GM21576 (cell line): ENCODE measurements around the gene TMEM239.
"Not testable (repeated sequence)": the region's sequence is repeated elsewhere in the genome, so short reads cannot be mapped to it uniquely, and the experiment has no call there.

Experiments
- ATAC-seq: cut with Tn5 transposase; IDR thresholded peaks from one replicate; pipeline ENCODE4 v1.9.1; 2021; ENCODE audit warnings: mild to moderate bottlenecking, moderate library complexity; ENCODE audit not compliant: unreplicated experiment

The TMEM239 gene

DNA sequence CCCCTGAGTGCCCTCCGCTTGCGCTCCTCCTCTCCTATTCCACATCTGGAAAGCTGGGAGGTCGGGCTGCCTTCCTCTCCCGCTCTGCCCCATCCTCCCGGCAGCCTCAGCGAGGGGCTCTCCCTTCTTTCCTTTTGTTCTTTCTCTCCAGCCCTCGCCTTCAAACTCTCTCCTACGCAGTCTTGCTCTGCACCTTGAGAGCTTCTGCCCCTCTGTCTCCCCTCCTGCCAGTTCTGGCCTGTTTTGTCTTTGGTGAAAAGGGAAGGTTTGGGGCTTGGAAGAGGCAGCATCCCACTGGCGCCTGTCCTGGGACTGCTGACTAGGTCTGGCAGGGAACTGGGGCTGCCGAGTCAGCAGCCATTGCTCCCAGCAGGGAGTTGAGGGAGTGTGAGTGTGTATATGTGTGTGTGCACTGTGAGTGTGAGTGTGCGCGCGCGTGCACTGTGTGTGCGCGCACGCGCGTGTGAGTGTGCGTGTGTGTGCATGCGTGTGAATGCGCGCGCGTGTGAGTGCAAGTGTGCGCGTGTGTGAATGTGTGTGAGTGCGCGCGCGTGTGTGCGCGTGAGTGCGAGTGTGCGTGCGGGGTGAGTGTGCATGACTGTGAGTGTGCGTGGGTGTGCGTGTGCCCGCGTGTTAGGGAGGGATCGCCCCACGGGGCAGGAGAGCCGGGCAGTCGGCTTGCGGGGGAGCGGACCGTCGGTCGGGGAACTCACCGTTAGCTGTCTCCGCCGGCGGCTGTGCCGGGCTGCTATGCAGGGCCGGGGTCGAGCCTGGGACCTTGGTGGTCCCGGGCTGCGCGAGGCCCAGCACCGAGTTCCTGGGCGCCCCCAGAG, 16.3 kb upstream of the TMEM239 start:
- no peak for ATAC-seq

GRCh38 chr20:2800521-2801285, 15.5 kb upstream of the TMEM239 start, which contains the start of gene CPXM1:
TSS of gene CPXM1 (minus strand) at chr20:2800627. CDS start at chr20:2800572, 55 bp downstream.
- ATAC-seq, result no peak

- ATAC-seq, result no peak
These were observed 14.9 kb upstream of the TMEM239 start for GRCh38 chr20:2801286-2801728.

DNA sequence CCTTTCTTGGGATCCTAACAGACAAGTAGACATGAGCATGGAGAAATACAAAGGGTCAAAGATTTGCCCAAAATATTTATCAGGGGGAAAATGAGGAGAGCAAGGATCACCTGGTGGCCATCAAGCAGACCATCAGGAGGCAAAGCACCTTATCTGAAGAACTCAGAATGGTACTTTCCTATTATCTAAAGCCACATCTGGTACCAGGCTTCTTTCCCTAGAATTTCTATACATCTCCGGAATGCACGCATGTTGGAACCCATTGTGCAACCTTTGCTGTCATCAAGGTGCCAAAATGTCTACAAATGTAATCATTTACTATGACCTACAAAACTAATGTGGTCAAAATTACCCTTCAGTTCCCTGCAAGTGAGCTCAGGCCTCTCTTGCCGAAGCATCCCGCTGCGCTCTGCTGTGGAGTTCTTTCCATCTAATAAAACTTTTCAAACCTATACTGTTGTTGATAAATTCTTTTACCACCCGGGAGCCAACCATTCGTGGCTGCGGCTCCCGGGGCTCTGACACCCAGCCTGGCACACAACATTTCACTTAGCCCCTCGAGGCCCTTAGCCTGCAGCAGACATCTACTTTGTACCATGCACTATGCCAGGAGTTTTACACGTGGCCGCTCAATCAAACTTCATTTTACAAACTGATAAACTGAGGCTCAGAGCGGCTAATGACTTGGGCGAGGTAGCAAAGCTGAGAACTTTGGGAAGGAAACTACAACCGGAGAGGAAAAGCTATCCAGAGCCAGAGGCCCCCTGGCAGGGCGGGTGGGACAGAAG, 11.9 kb upstream of the TMEM239 start:
- ATAC-seq, result no peak

- no peak for ATAC-seq
These were observed 11.1 kb upstream of the TMEM239 start for GRCh38 chr20:2804852-2805688.

DNA sequence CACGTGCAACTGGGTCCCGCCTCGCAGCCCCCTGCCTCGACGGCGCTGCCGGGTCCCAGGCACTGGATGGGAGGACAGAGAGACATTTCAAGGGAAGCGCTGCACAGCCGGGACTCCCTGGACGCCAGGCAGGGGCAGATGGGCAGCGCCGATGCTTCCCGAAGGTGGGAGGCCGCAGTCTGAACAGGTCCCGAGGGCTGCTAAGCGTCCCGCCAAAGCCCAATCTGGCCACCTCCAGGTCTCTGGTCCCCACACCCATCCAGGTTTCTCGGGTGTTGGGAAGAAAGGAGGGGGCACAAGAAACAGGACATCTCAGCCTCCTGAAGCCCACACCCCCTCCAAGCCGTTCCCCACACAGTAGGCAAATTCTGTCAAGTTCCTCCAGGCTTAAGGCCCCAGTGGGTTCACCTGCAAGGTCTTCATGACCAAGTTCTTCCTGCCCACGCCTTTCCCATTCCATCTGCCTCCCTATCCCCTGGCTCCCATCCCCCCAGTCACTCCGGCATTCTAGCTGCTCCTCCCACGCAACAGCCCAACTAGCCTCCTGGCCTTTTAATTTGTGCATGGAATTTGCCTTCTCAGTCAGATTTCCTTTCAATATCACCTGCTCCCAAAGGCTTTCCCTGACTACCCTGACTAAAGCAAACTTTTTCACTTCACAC, 10.3 kb upstream of the TMEM239 start:
- ATAC-seq, result no peak

- ATAC-seq, result no peak
These were observed 9.8 kb upstream of the TMEM239 start for GRCh38 chr20:2806351-2806701.

GRCh38 chr20:2807019-2807418, 9.1 kb upstream of the TMEM239 start:
- no peak for ATAC-seq

DNA sequence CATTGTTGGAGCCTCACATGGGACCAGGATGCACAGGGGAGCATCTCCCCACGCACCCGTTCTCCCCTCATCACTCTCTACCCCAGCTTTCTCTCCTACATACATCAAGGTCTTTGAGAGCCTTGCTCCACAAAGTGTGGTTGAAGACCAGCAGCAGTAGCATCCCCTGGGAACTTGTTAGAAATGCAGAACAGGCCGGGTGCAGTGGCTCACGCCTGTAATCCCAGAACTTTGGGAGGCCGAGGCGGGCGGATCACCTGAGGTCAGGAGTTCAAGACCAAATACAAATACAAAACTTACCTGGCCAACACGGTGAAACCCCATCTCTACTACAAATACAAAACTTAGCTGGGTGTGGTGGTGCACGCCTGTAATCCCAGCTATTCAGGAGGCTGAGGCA, 8.2 kb upstream of the TMEM239 start:
- not testable (repeated sequence) for ATAC-seq

- no peak for ATAC-seq
These were observed 6.5 kb upstream of the TMEM239 start for GRCh38 chr20:2809690-2810089.

- no peak for ATAC-seq
These were observed 4.0 kb upstream of the TMEM239 start for GRCh38 chr20:2812189-2812588.

DNA sequence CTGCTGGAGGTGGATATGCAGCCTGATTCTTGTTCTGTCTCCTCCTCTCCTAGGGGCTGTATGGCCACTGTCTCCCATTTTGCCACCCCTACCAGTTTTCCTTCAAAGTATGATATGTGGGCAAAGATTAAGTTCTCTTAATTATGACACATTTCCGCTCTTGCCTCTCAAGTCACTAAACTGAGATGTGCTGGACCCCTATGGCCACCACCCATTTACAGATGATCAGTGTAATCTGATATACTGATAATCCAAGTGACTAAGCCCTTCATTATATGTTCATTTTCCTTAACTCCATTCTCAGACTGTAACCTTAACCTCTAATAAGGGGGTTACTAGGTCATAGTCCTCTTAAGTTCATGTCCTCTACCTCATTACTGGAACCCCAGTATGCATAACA, 2.1 kb upstream of the TMEM239 start:
- no peak for ATAC-seq

DNA sequence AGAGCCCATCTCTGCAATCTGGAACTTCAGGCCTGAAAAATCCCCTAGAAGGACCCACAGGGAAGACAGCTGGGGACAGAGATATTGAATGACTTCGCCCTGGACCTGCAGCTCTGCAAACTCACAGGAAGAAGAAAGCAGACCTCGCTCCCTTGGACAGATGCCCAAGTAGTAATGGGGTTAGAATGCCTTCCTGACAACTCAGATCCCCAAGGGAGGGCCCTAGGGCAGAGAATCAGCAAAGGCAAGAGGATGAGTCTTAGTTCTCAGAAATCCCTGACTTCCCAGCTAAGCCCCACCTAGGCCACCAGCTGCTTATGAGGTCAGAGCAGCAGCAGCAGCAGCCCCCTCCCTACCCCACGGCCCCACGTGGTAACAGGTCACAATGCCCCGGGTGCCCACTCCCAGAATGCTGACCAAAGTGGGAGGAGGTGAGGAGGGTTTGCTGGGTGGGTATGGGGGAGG, 1.5 kb upstream of the TMEM239 start, which contains the start of gene C20orf141:
TSS of gene C20orf141 (plus strand) at position 401 of the 465 bp plus-strand sequence. CDS start 198 bp downstream, outside the sequence.
- no peak for ATAC-seq

GRCh38 chr20:2815242-2815900, 793 bp upstream of the TMEM239 start:
- no peak for ATAC-seq

- ATAC-seq, result no peak
These were observed 598 bp downstream of the TMEM239 start for GRCh38 chr20:2816583-2817340.

- no peak for ATAC-seq
These were observed 1.2 kb downstream of the TMEM239 start for GRCh38 chr20:2817341-2817726.

DNA sequence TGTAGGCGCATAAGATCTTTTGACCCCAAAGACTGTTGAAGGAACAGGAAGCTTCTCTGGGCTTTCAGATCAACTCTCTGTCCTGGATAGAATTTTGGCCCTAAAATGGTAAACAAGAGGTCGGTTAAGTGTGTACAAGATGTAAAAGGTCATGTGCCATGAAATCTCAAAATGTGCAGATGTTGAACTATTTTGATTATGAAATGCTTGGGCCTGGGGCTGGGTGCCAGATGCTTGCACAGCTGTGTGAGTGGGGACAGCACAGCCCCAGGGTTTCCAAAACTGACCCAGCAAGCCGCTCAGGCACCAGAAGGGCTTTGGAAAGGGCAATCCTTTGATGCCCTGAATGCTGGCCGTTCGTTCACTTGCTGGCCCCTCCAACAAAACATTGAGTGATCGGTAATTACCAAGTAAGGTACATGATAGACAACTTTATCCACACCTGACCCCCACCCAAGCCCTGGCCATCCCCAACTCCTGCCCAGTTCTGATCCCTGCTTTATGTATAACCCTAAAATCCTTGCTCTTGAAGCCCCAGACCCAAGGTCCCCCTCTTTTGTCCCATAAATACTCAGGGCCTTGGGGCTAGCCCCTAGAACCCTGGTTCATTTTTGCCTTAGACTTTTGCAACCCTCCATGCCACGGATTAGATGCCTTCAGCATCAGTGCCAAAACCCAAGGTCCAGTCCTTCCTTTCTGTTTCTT, 1.9 kb downstream of the TMEM239 start:
- no peak for ATAC-seq
